Measurements from ENCODE around the gene PHKB. TPM values are rescaled to one million over a fixed set of nuclear protein-coding genes. Genes with fewer than 3 reads are reported as not detected.
"Not testable (repeated sequence)": the region's sequence is repeated elsewhere in the genome, so short reads cannot be mapped to it uniquely, and the experiment has no call there.

The PHKB gene
- total RNA-seq (2014; rRNA removed; shearing (Covaris generic)): 27.5 and 38.5 TPM in 2 replicates

GRCh38 chr16:47460711-47461597 is at the start of gene PHKB, which contains the start of gene ITFG1:
PHKB (plus strand) TSS chr16:47461331; CDS start chr16:47461351, 20 bp downstream.
ITFG1 (minus strand) TSS chr16:47461063; CDS start chr16:47461045, 18 bp downstream.
- peak; percentile 92 for DNase-seq
- Histone ChIP-seq H3K4me3 (ENCODE audit: insufficient read depth, low read depth, low read length) (peak within 1 kb of the TSS; percentile 96), H3K36me3 (replicated peaks; ENCODE audit: control insufficient read depth, insufficient read depth, low read length) (no peaks in the 10 kb centered on the region), H3K27me3 (ENCODE audit: control insufficient read depth, insufficient read depth, low read length) (no peaks in the 10 kb centered on the region)

GRCh38 chr16:47413041-47413440 is 48.1 kb upstream of the PHKB start:
- H3K4me3 ChIP-seq (ENCODE audit: insufficient read depth, low read depth, low read length): no peak overlapping the region
- H3K27me3 ChIP-seq (ENCODE audit: control insufficient read depth, insufficient read depth, low read length): no peaks in the 10 kb centered on the region
- no peak for DNase-seq
- H3K36me3 ChIP-seq (replicated peaks; ENCODE audit: control insufficient read depth, insufficient read depth, low read length): no peaks in the 10 kb centered on the region; the same call in 1 of the 2 replicates

GRCh38 chr16:47416869-47417268 is 44.3 kb upstream of the PHKB start:
- no peaks in the 10 kb centered on the region for H3K36me3 ChIP-seq (replicated peaks; ENCODE audit: control insufficient read depth, insufficient read depth, low read length)
- DNase-seq: no peak
- H3K4me3 ChIP-seq (ENCODE audit: insufficient read depth, low read depth, low read length): no peak overlapping the region
- H3K27me3 ChIP-seq (ENCODE audit: control insufficient read depth, insufficient read depth, low read length): no peaks in the 10 kb centered on the region

GRCh38 chr16:47424846-47425245 is 36.3 kb upstream of the PHKB start:
- H3K36me3 ChIP-seq (replicated peaks; ENCODE audit: control insufficient read depth, insufficient read depth, low read length): peaks cover 2% of the 10 kb centered on the region
- H3K4me3 ChIP-seq (ENCODE audit: insufficient read depth, low read depth, low read length): no peak overlapping the region
- DNase-seq: peak; percentile 10

GRCh38 chr16:47426806-47427205 is 34.3 kb upstream of the PHKB start:
- no peak for DNase-seq

More at GRCh38 chr16:47424846-47425245, 36.3 kb upstream of the PHKB start:
- H3K27me3 ChIP-seq (ENCODE audit: control insufficient read depth, insufficient read depth, low read length): no peaks in the 10 kb centered on the region

GRCh38 chr16:47431960-47432359 is 29.2 kb upstream of the PHKB start:
- Histone ChIP-seq H3K4me3 (ENCODE audit: insufficient read depth, low read depth, low read length) (no peak overlapping the region), H3K27me3 (ENCODE audit: control insufficient read depth, insufficient read depth, low read length) (no peaks in the 10 kb centered on the region), H3K36me3 (replicated peaks; ENCODE audit: control insufficient read depth, insufficient read depth, low read length) (peaks cover 2% of the 10 kb centered on the region)
- DNase-seq: no peak

More at GRCh38 chr16:47426806-47427205, 34.3 kb upstream of the PHKB start:
- Histone ChIP-seq H3K27me3 (ENCODE audit: control insufficient read depth, insufficient read depth, low read length) (no peaks in the 10 kb centered on the region), H3K4me3 (ENCODE audit: insufficient read depth, low read depth, low read length) (no peak overlapping the region), H3K36me3 (replicated peaks; ENCODE audit: control insufficient read depth, insufficient read depth, low read length) (peaks cover 2% of the 10 kb centered on the region)

DNA sequence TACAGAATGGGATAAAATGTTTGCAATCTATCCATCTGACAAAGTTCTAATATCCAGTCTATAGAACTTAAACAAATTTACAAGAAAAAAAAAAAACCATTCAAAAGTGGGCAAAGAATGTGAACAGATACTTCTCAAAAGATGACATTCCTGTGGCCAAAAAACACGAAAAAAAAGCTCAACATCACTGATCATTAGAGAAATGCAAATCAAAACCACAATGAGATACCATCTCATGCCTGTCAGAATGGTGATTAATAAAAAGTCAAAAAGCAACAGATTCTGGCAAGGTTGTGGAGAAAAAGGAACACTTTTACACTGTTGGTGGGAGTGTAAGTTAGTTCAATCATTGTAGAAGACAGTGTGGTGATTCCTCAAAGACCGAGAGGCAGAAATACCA is 26.9 kb upstream of the PHKB start:
- H3K36me3 ChIP-seq (replicated peaks; ENCODE audit: control insufficient read depth, insufficient read depth, low read length); H3K4me3 ChIP-seq (ENCODE audit: insufficient read depth, low read depth, low read length); DNase-seq; H3K27me3 ChIP-seq (ENCODE audit: control insufficient read depth, insufficient read depth, low read length): not testable (repeated sequence)

GRCh38 chr16:47440066-47440465 is 21.1 kb upstream of the PHKB start:
- not testable (repeated sequence) for H3K36me3 ChIP-seq (replicated peaks; ENCODE audit: control insufficient read depth, insufficient read depth, low read length); H3K27me3 ChIP-seq (ENCODE audit: control insufficient read depth, insufficient read depth, low read length); H3K4me3 ChIP-seq (ENCODE audit: insufficient read depth, low read depth, low read length)

GRCh38 chr16:47442884-47443283 is 18.2 kb upstream of the PHKB start:
- H3K4me3 ChIP-seq (ENCODE audit: insufficient read depth, low read depth, low read length); H3K27me3 ChIP-seq (ENCODE audit: control insufficient read depth, insufficient read depth, low read length); DNase-seq; H3K36me3 ChIP-seq (replicated peaks; ENCODE audit: control insufficient read depth, insufficient read depth, low read length): not testable (repeated sequence)

More at GRCh38 chr16:47440066-47440465, 21.1 kb upstream of the PHKB start:
- not testable (repeated sequence) for DNase-seq

DNA sequence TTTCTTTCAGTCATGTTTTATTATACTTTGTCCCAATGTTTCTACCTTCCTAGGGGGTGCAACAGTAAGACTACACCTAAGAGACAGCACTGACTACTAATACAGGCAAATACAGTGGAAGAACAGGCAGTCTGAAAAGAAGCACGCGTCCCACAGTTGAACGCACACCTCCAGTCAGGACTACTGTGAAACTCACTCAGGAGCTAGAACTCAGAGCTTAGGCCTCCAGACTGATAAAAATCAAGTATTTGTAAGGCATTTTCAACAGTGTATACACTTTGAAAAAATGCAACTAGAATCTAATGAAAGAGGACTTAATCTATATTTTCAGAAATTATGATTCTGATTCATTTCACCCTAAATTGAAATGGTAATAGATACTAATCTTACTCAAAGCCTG is 14.7 kb upstream of the PHKB start:
- no peak for DNase-seq
- Histone ChIP-seq H3K36me3 (replicated peaks; ENCODE audit: control insufficient read depth, insufficient read depth, low read length) (no peaks in the 10 kb centered on the region), H3K27me3 (ENCODE audit: control insufficient read depth, insufficient read depth, low read length) (no peaks in the 10 kb centered on the region), H3K4me3 (ENCODE audit: insufficient read depth, low read depth, low read length) (no peak overlapping the region)

DNA sequence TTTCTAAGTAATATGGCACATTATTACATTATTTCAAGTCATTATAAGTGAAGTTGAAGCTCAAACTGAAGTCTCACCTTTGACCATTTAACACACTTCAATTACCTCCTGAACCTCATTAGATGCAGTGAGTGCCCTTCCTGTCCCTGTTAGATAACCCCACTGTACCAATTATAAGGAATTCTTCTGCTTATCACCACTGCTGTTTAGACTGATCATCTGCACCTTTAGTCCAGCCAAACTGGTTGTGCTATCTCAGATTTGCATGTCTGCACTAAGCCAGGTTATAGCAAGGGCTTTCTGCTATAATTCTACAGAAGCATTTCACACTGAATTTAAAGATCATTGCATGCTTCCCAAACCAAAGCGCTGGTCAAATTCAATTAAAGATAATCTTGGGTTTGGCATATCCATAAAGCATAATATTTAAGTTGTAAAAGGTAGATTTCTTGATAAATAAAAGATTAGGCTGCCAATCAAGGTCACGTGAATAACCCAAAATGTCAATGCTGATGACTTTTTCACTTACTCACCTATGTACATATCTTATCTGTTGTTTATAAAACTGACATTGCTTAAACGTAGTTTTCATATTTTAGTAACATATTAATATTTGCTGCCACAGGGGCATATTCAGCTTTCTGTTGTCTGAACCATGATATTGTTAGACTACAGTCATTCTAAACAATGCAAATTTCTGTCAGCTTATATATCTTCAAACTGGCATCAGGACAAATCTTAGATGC is 12.1 kb upstream of the PHKB start:
- peaks cover 5% of the 10 kb centered on the region for H3K36me3 ChIP-seq (replicated peaks; ENCODE audit: control insufficient read depth, insufficient read depth, low read length)

GRCh38 chr16:47449788-47450187 is 11.3 kb upstream of the PHKB start:
- no peak overlapping the region for H3K4me3 ChIP-seq (ENCODE audit: insufficient read depth, low read depth, low read length)
- peaks cover 5% of the 10 kb centered on the region for H3K36me3 ChIP-seq (replicated peaks; ENCODE audit: control insufficient read depth, insufficient read depth, low read length)
- DNase-seq: no peak
- H3K27me3 ChIP-seq (ENCODE audit: control insufficient read depth, insufficient read depth, low read length): no peaks in the 10 kb centered on the region

More for the DNA sequence above, 12.1 kb upstream of the PHKB start:
- DNase-seq: no peak
- H3K27me3 ChIP-seq (ENCODE audit: control insufficient read depth, insufficient read depth, low read length): no peaks in the 10 kb centered on the region
- no peak overlapping the region for H3K4me3 ChIP-seq (ENCODE audit: insufficient read depth, low read depth, low read length)

- DNase-seq: no peak
- peaks cover 3% of the 10 kb centered on the region for H3K36me3 ChIP-seq (replicated peaks; ENCODE audit: control insufficient read depth, insufficient read depth, low read length)
- no peak overlapping the region for H3K4me3 ChIP-seq (ENCODE audit: insufficient read depth, low read depth, low read length)
Measured at GRCh38 chr16:47458331-47458730, 2.8 kb upstream of the PHKB start.

DNA sequence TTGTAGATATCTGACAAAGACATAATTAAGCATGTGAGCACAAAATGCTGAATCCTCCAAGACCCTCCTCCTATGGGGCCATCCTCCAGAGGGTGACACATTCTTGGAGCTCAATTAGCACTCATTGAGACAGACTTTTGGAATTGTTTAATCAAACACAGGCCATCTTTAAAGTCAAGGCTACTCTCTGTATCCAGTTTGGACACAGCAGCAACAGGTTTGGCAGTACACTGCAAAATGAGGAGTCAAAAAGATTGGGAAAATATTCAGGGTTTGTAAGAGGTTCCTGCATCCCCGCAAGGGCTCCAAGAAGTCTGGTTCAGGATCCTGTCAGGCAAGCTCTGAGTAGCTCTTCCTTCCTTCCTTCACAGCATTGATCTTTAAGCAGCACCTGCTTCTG is 1.5 kb upstream of the PHKB start:
- DNase-seq: no peak
- Histone ChIP-seq H3K36me3 (replicated peaks; ENCODE audit: control insufficient read depth, insufficient read depth, low read length) (no peaks in the 10 kb centered on the region), H3K27me3 (ENCODE audit: control insufficient read depth, insufficient read depth, low read length) (no peaks in the 10 kb centered on the region), H3K4me3 (ENCODE audit: insufficient read depth, low read depth, low read length) (peak overlapping the region; percentile 96; the same call in 1 of the 2 replicates)

More at GRCh38 chr16:47458331-47458730, 2.8 kb upstream of the PHKB start:
- H3K27me3 ChIP-seq (ENCODE audit: control insufficient read depth, insufficient read depth, low read length): no peaks in the 10 kb centered on the region

DNA sequence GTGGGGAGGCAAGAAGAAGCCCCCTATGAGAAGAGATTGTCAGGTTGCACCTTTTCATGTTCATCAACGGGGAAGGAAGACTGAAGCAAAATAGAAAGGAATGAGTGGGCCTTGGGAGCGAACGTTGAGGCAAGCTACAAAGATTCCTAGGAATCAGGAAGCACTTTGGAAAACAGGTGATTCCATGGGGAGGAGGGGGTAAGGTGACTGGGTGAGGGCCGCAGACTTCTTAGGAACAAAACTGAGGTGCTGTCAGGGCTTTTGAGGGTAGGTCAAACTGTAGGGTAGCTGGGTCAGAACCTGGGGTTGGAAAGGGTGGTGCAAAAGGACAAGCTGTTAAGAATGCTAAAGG is 796 bp upstream of the PHKB start:
- no peak for DNase-seq
- Histone ChIP-seq H3K4me3 (ENCODE audit: insufficient read depth, low read depth, low read length) (peak overlapping the region; percentile 96), H3K36me3 (replicated peaks; ENCODE audit: control insufficient read depth, insufficient read depth, low read length) (no peaks in the 10 kb centered on the region), H3K27me3 (ENCODE audit: control insufficient read depth, insufficient read depth, low read length) (no peaks in the 10 kb centered on the region)

Data from H7 (cell line).